GM19372 (cell line): ENCODE data around the gene SYT6.

Experiments used
- ATAC-seq: cut with Tn5 transposase; IDR thresholded peaks from one replicate; pipeline ENCODE4 v1.9.1; 2021; ENCODE audit warnings: mild to moderate bottlenecking, low read depth, moderate library complexity; ENCODE audit not compliant: unreplicated experiment

The SYT6 gene

GRCh38 chr1:114155706-114156105, 2.0 kb upstream of the SYT6 start:
- ATAC-seq = no peak

GRCh38 chr1:114154963-114155322, 1.3 kb upstream of the SYT6 start:
- no peak for ATAC-seq

DNA sequence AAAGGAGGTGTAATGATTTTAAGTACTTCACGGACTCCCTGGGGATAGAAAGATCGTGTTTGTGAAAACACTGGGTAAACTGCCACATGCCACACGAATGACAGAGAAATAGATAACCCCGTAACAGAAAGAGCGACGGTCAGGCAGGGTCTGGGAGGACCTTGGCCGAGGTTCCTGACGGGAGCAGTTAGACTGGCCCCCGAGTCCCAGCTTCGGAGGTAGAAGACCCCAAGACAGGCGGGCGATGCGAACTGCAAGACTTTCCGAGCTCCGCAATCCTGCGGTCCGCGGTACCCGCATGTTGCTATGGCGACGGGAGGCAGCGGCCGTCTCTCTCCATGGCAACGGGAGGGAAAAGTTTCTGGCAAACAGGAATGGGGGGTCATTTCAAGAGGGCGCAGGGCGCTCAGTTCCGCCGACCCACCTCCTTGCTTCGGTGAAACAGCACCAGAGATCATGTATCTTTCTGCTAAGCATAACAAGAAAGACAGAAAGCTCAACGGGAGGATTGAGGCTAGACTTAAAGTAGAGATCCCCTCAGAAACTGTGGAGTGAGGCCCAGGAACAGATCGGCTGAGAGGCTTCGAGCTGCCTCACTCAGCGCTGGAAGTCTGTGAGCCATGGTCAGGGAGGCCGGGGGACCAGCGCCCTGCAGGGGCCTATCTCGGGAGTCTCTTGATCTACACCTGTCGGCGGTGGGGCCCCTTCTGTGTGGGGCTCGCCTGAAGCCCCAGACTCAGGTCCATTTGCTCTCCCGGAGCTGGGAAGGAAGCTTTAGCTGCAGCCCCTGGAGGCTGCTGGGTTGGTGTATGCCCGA, 685 bp upstream of the SYT6 start:
- no peak for ATAC-seq

DNA sequence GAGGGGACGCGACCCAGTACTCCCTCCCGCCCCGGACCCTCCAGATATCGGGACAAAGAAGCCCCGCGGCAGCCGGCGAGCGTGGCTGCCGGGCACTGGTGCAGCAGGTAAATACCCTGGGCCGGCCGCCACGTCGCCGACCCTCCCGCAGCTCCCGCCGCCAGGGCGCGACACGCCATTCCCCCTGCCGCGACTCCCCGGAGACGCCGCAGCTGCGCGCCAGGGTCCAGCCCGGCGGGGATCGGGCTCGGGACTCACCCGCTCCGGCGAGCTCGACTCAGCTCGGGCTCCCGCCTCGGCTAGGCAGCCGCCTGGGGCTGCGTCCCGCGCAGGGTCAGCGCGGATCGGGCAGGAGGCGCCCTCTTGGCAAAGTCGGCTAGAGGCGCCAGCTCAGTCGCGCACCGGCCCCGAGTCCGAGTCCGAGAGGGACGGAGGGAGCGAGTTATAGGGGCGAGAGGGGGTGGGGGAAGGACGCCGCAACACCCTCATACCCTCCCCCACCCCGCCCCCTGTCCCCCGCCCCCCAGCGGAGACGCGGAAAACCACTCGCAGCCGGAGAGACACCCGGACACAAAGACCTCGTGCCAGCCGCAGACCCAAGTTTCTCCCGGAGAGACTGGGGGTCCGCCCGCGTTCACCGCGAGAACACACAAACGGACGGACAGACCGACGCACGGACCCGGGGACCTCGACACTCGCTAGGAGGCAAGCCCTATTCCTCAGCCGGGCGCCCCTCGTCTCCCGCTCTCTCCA, 985 bp downstream of the SYT6 start:
- ATAC-seq = no peak

DNA sequence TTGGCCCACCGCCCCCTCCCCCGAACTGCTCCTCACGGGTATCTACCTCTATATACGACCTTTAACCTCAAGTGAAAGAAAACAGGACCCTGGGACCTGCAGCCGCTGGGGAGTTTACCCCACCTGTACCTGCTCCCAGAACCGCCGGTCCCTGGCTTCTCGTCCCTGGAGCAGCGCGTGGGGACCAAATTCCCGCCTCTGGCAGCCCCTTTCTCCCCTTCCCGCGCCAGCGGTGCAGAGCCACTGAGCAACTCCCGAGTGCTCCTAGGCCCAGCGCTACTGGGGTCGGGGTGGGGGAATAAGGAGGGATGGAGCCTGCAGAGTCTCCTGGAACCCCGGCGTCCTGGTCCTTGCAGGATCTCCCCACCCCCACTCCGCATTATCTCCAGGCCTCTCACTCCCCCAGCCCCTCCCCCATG, 1.6 kb downstream of the SYT6 start:
- ATAC-seq = no peak

- ATAC-seq = no peak
These were observed 3.7 kb downstream of the SYT6 start for GRCh38 chr1:114150016-114150415.

DNA sequence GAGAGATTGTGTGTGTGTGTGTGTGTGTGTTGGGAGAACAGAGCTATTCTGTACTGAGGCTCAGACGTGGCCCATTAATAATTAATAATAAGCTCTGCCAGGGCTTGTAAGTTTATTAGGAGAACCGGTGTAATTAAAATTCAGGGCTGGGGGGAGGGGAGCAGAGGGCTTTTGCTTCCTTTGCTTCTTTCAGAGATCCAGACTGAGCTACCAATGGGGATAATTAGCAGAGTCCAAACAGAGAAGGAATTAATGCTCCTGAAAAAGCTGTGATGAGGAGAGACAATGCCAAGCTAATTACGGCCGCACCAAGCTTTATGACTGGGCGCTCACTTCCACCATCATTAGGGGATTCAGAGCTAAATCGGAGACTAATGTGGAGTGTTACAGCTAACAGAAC, 4.5 kb downstream of the SYT6 start:
- ATAC-seq = no peak

- no peak for ATAC-seq
These were observed 8.0 kb downstream of the SYT6 start for GRCh38 chr1:114145504-114146151.

- ATAC-seq = no peak
These were observed 9.7 kb downstream of the SYT6 start for GRCh38 chr1:114144016-114144415.

DNA sequence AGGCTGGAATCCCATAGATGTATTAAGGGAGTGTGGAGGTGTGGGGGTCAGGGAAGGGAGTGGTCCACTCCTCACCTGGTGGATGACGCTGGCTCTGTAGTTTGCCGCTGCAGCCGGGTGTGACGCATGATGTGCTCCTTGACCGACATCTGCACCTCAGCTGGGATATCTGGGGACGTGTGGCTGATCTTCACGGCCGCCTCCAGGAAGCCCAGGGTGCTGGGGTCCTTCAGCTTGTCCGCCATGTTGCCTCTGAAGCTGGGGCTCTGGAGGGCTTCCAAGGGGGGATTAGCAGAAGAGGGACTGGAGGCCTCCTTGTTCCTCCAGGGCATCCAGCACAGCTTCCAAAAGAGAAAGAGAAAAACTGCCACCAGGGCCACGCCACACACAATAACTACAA, 14.1 kb downstream of the SYT6 start:
- no peak for ATAC-seq

DNA sequence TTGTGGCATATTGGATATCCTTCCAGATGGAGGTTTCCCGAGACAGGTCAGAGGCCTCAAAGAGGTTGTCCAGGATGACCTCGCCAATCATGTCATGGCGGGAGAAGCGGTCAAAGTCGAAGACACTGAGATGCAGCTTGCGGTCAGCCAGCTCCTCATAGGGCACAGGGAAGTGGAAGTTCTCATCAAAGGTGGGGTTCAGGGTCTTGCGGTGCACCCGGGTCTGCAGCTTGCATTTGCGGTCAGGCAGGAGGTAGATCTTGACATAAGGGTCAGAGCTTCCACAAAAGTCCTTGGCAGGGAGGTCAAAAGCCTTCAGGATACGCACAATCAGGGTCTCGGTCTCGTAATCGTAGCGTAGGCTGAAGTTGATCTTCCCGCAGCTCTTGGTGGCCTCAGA, 16.2 kb downstream of the SYT6 start:
- no peak for ATAC-seq

GRCh38 chr1:114135786-114136185, 17.9 kb downstream of the SYT6 start:
- ATAC-seq = no peak

- no peak for ATAC-seq
These were observed 19.2 kb downstream of the SYT6 start for GRCh38 chr1:114134518-114134917.

DNA sequence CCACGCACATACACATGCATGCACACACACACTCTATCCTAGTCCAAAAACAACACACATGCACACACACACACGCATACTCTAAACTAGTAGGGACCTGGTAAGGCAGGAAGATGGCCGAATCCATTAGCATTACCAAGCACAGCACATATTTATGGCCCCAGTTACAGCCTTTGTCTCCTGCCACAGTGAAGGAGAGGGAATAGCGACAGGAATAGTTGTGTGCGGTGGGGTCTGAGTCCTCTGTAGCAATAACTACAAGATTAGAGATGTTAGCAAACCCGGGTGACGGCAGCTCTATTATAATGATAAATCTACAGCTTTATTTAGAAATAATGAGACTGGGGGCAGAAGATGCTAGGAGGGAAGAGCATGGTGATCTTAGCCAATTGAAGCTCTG, 20.5 kb downstream of the SYT6 start:
- no peak for ATAC-seq

DNA sequence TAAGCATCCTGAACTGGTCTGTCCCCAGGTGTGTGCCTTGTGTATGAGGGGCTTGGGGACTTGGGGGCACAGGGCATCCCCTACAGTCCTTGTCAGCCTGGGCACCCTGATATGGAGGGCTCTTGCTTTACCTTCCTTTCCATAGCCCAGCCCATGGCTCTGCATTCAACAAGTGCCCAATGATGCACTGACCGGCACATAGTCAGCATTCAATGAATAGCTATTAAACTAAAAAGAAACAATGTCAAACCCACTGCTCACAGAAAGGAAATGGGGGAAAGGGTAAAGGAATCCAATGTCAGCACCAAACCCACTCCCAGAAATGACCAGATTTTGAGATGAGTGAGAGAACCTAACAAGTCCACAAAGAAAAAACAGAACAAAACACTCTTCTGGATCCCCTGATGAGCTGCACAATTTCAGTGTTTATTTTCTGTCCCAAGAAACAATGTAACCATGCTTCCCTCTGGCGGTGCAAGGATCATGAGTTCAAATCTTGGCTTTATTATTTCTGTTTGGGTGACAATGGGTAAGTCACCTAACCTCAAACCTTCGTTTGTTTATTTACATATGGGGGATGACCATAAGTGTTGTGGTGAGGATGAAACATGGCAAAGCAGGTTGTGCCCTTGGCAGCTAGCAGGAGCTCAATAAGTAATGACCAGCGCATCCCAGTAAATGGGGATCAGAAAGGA, 22.0 kb downstream of the SYT6 start:
- ATAC-seq = no peak

- no peak for ATAC-seq
These were observed 22.7 kb downstream of the SYT6 start for GRCh38 chr1:114130846-114131525.

DNA sequence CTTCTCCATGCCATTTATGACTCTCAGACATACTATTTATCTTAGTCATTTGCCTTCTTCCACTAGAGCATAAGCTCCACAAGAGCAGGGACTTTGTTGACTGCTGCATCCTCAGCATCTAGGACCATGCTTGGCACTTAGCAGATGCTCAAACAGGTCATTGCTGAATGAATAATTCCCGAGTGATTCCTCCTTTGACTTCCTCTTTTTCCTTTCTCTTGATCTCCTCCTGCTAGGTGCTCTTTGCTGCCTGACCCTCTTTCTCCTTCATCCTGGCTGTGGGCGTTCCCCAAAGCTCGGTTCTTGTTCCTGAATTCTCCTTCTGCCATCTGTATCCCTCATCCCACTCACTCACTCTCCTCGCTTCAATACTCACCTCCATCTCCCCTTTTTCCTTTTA, 23.5 kb downstream of the SYT6 start:
- ATAC-seq = no peak

DNA sequence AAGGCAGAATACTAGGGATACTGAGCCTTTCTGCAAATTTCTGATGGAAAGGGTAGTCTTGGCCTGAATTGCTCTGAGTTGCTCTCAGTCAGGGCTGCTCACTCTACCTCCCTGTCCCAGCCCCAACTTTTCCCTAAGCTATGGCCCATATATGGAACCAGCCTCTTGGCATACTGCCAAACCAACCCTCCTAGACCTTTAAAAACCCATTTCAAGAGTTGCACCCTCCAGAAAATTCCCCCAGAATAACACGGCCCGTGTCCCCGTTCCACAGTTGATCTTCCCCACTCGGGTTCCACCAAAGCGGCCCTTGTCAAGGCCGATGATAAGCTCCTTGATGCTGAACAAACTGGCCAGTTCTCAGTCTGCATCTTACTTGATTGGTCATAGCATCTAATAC, 25.4 kb downstream of the SYT6 start:
- ATAC-seq = no peak

GRCh38 chr1:114126261-114127095, 27.2 kb downstream of the SYT6 start:
- ATAC-seq = no peak

DNA sequence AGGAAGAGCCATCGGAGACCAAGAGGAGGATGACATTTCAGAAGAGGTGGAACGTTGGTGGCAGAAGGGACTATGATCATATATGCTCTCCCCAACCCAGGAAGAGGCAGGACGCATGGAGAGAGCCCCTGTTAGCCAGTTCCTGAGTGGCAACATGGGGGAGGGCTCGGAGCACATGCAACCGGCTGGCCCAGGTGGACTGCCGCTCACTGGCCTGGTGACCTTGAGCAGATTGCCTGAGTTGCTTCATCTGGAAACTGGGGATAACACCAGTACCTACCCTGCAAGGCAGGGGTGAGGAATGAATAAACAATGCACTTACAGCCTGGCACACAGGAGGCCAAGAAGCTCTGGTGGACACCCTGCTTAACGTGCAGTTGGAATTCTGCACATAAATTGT, 29.0 kb downstream of the SYT6 start:
- no peak for ATAC-seq
